ENCODE results near the gene CLN3.
A peak's percentile ranks its signal among the peaks of the same experiment; 100 is the strongest.
"Not testable (repeated sequence)": the region's sequence is repeated elsewhere in the genome, so short reads cannot be mapped to it uniquely, and the experiment has no call there.

Gene CLN3

DNA sequence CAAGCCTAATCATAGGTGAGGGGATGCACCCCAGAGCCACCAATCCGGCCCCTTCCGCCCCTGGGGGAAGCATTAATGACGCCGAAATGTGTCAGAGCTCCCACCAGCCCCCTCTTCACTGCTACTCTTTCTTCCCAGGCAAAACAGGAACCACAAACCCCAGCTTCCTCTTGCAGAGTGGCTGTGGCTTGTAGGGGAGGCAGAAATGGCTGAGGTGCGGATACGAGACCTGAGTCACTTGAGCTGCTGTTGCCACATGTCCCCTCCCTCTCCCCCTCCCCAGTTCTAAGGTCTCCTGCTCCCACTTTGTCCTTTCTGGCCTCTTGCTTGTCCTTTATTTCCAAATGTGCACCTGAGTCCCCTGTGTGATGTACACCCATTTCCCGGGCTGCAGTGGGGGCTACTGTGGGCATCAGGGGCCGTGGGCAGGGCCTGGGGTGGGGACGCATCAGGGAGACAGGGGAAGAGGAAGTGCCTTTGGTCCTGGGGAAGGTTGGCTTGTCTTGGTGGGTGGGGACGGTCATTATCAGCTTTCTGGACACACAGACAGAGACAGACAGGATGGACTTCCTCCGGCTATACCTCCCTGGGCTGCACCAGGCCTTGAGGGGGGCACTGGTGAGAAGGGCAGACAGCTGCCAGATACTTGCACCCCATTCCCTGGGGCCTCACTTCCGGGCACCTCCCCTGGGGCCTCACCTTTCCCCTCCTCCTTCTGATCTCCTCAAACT, 2.4 kb upstream of the CLN3 start, which contains the start of gene APOBR:
APOBR (plus strand) TSS at position 523 of the 731 bp plus-strand sequence; CDS start at position 562, 39 bp downstream.
- DNase-seq (ENCODE audit: low spot score) = peak; percentile 84

DNA sequence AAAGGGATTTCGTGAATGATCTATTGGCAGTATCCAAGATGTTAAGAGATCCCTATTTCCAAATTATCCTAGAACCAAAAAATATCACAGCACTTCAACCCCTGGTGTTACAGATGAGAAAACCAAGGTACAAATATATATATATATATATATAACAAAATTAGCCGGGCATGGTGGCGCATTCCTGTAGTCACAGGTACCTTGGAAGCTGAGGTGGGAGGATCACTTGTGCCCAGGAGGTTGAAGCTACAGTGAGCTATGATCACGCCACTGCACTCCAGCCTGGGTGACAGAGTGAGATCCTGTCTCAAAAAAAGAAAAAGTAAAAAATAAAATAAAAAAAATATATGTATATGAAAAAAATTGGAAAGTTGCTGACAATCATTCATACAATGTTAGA, 637 bp upstream of the CLN3 start:
- DNase-seq (ENCODE audit: low spot score) = no peak

DNA sequence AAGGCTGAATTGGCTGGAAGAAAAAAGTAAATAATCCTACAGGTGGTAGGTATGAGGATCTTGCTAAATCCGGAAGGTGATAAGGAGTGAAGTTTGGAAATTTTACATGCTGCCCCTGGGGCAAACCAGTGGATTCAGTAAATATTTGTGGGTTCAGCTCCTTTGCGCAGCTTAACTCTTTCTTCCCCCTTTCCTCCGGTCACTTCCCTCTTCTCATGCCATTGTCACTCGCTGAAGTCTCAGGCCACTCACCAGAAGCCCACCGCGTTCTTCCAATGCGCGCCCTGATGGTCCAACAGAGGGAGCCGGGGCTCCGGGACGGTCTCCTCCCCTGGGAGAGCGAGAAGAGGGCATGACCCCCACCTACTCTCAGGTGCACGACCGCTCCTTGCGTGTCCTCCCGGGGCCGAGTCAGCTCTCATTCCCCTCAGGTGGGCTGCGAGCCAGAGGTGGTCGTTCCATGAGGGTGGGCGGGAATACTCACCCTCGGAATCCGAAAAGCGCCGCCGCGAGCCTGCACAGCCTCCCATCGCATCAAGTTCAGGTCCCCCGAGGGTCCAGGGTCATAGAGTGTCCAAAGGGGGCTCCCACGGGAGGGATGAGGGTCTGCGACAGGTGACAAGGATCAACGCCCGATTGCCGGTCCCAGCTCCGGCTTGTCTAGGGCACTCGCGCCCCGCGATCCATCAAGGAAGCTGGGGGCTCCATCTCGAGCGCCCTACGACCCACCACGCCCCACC, 474 bp downstream of the CLN3 start:
- peak; percentile 50 for DNase-seq (ENCODE audit: low spot score)

DNA sequence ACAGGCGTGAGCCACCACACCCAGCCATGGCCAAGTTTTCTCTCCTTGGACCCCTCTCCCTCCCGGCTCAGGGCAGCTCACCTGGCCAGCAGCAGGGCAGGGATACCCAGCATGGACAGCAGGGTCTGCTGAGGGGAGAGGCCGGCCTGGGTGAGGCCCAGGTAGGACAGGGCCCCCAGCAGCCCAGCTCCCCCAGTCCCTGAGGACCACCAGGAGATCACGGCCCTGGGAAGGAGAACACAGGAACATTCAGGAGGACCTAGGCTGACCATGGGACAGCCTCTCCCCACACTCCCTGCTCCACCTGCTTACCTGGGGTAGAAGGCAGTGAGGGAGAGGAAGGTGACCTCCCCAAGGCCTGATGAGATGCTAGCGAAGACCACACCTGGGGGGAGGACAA, 5.6 kb downstream of the CLN3 start:
- DNase-seq (ENCODE audit: low spot score) = no peak

DNA sequence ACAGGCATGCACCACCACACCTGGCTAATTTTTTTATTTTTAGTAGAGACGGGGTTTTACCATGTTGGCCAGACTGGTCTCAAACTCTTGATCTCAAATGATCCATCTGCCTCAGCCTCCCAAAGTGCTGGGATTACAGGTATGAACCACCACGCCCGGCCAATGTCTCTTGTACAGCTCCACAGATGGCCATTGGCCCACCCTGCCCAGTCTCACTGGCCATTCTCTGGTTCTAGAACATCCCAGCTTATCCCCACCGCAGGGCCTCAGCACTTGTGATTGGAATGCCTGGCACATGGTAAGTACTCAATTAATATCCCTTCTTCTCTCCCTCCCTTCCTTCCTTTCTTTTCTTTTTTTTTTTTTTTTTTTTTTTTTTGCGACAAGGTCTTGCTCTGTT, 8.5 kb downstream of the CLN3 start:
- not testable (repeated sequence) for DNase-seq (ENCODE audit: low spot score)

DNA sequence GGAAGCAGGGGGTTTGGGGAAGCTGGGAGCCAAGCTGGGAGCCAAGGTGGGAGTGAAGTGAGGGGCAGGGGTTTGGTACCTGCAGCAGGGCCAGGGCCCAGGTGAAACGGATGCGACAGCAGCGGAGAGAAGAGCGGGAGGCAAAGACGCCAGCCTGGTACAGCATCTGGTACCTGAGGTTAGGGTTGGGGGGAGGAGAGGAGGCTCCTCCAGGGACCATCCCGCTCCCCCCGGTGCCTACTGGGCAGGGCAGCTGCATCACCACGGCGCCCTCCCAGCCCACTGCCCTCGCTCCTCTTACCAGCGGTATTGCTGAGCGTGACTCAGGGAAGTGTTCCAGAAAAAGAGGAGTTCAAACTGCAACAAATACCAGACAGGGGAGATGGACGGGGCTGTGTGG, 9.8 kb downstream of the CLN3 start:
- no peak for DNase-seq (ENCODE audit: low spot score)

DNA sequence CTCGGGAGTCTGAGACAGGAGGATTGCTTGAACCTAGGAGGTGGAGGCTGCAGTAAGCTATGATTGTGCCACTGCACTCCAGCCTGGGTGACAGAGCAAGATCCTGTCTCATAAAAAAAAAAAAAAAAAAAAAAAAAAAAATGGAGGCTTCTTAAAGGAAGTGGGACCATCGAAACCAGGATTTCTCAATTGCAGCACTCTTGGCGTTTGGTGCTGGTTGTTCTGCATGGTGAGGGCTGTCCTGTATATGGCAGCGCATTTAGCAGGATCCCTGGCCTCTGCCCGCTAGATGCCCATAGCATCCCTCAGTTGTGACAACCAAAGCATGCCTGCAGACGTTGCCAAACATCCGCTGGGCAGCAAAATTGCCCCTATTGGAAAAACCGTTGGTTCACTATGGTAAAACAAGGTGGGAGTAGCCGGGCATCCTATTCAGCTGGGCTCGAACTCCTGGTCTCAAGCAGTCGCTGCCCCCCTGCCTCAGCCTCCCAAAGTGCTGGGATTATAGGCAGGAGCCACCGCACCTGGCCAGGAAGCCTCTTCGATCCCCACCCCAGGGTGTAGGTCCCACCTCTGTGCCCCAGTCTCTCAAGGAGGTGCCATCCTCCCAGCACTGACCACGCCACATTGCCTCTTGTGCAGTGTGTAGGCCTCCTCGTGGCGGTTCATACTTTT, 13.2 kb downstream of the CLN3 start:
- no peak for DNase-seq (ENCODE audit: low spot score)

DNA sequence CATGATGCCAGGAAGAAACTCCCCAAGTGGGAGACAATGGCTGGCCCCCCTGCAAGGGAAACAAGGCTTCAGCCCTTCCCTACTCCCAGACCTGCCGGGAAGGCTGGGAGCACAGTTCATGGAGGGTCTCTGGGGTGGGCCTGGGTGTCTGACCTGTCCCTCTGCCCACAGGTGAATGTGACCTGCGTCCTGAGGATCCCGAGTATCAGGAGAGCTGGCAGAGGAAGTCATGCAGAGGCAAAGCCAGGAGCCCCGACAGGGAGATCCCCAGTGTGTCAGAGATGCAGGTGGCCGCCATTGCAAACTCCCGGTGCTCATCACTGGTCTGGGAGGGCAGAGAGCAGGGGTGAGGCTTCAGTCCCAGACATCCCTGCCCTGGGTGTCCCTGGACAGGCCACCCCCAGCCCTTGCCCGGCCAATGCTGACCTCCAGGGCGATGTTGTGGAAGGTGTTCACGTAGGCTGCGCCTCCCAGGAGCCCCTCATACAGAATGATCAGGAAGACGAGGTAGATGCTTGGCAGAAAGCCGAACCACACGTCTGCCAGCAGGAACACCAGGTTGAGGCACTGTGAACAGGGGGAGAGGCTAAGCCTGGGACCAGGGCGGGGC, 14.5 kb downstream of the CLN3 start:
- no peak for DNase-seq (ENCODE audit: low spot score)

DNA sequence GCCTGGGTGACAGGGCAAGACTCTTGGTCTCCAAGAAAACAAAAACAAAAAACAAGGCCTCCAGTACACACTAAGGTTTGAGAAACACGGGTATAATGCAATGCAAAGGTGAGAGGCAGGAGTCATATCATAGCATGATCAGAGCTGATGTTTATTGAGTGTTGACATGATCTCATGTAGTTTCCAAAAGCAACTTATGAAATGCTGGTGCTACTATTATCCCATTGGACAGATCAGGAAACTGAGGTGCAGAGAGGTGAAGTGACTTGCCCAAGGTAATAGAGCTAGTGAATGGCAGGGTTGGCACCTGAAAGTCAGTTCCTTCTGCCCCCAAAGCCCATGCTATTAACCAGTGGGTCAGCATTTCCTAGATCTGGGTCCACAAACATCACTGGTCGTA, 16.7 kb downstream of the CLN3 start:
- DNase-seq (ENCODE audit: low spot score) = no peak

DNA sequence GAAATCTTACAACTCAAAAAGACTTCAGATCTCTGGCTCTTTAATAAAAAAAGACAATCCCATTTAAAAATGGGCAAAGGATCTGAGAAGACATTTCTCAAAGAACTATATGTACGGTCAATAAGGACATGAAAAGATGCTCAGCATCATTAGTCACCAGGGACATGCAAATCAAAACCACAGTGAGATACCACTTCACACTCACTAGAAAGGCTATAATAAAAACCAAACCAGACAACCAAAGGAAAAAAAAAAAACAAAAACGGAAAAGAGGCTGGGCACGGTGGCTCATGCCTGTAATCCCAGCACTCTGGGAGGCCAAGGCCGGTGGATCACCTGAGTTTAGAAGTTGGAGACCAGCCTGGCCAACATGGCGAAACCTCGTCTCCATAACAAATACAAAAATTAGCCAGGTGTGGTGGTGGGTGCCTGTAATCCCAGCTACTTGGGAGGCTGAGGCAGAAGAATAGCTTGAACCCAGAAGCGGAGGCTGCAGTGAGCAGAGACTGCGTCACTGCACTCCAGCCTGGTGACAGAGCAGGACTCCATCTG, 18.1 kb downstream of the CLN3 start:
- no peak for DNase-seq (ENCODE audit: low spot score)

DNA sequence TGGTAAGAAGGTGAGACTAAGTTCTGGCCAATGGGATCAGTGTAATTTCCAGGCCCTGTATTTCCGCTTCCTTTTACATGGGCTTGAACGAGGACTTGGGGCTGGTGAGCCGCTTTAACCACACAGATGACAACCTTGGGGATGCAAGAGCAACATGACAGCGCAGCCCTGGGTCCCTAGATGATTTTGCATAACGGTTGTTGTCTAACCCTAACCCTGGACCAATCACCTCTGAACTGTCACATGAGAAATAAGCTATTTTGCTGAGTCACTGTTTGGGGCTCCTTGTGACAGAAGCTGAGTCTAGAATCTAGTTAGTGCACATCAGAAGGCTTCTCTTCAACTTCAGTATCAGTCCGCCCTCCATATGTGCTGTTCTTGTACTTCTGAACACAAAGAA, 44.8 kb downstream of the CLN3 start:
- DNase-seq (ENCODE audit: low spot score) = not testable (repeated sequence)

DNA sequence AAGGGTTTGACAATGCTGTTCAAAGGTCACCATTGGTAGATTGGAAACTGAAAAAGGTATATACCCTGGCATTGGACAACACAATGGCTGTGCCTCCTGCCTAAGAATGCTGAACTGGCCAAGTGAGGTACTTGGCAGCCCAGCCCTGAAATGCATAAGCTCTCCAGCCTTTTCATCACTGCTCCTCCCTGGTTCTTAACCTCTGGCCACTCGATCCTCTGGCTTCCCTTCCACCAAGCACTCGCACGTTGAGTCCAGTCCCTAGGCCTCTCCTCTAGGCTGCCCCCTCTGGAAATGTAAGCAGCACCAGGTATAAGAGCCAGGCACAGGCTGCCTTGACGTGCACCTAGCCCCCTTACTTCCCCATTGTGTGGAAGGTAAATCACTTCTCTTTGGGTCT, 45.5 kb downstream of the CLN3 start:
- not testable (repeated sequence) for DNase-seq (ENCODE audit: low spot score)

DNA sequence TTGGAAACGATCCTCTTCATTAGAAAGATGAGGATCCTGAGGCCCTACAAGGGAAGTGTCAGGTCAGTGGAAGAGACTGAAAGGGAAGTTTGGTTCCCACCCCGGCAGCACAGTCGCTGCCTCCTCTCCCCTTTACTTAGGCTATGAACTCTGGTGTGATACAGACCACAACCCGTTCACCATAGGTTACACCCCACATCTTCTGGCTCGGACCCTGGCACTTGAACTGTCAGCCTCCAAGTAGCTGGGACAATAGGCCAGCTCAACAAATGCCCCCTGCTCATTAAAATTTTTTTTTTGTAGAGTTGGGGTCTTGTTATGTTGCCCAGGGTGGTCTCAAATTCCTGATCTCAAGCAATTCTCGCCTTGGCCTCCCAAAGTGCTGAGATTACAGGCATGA, 47.9 kb downstream of the CLN3 start:
- not testable (repeated sequence) for DNase-seq (ENCODE audit: low spot score)

DNA sequence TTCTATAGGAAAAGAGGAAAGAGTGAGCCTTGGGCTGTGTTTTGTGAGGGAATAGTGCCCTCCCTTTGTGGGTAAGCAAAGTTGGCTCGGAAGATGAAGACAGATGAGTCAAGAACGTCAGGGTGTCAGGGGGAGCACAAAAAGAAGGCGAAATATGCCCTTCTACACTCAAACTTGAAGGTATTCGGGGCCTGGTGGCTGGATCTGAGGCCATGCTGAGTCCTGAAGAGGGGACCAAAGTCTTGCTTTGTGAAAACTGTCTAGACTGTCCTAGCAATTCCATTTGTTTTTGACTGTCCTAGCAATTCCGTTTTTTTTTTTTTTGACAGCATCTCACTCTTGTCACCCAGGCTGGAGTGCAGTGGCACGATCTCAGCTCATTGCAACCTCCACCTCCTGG, 53.0 kb downstream of the CLN3 start:
- DNase-seq (ENCODE audit: low spot score) = not testable (repeated sequence)

DNA sequence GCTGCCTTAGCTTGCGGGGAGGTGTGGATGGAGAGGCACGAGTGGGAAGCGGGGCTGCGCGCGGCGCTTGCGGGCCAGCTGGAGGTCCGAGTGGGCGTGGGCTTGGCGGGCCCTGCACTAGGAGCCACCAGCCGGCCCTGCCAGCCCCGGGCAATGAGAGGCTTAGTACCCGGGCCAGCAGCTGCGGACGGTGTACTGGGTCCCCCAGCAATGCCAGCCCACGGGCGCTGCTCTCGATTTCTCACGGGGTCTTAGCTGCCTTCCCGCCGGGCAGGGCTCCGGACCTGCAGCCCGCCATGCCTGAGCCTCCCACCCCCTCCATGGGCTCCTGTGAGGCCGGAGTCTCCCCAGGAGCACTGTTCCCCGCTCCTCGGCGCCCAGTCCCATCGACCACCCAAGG, 56.5 kb downstream of the CLN3 start:
- DNase-seq (ENCODE audit: low spot score) = not testable (repeated sequence)
